22Rv1 (cell line): Measurements from ENCODE around the gene BCAS1.

ENCODE experiments used
- H3K27ac ChIP-seq: fragments of 450-650 bp; 2 replicates; pipeline ENCODE4 v1.5.1; 2017
- CTCF ChIP-seq: fragments of 450-650 bp; IDR thresholded peaks from 2 replicates; pipeline ENCODE4 v1.5.1; 2017; ENCODE audit warnings: mild to moderate bottlenecking
- ZFX ChIP-seq: fragments of 450-650 bp; IDR thresholded peaks from 2 replicates; pipeline ENCODE4 v1.6.1; 2017; ENCODE audit warnings: antibody characterized with exemption, borderline replicate concordance

BCAS1 gene

GRCh38 chr20:53942973-53943372 lies 127.4 kb downstream of the BCAS1 start:
- TF ChIP-seq ZFX (no peak), CTCF (no peak)
- no peak overlapping the region for H3K27ac ChIP-seq

GRCh38 chr20:53942472-53942816 lies 128.0 kb downstream of the BCAS1 start:
- H3K27ac ChIP-seq = no peak overlapping the region
- TF ChIP-seq ZFX = no peak
- TF ChIP-seq CTCF = no peak

- H3K27ac ChIP-seq = no peak overlapping the region
- TF ChIP-seq ZFX = no peak
- no peak for TF ChIP-seq CTCF
Observed at GRCh38 chr20:53941680-53942471, 128.5 kb downstream of the BCAS1 start.

- TF ChIP-seq ZFX (no peak), CTCF (no peak)
- H3K27ac ChIP-seq = no peak overlapping the region
Observed at GRCh38 chr20:53940907-53941545, 129.4 kb downstream of the BCAS1 start.

- TF ChIP-seq ZFX (no peak), CTCF (no peak)
- H3K27ac ChIP-seq = no peak overlapping the region
Observed at GRCh38 chr20:53940360-53940702, 130.1 kb downstream of the BCAS1 start.

GRCh38 chr20:53939572-53940359 lies 130.6 kb downstream of the BCAS1 start:
- no peak overlapping the region for H3K27ac ChIP-seq
- TF ChIP-seq ZFX = no peak
- TF ChIP-seq CTCF = peak; percentile 85

- TF ChIP-seq CTCF (no peak), ZFX (no peak)
- no peak overlapping the region for H3K27ac ChIP-seq
Observed at GRCh38 chr20:53939190-53939571, 131.2 kb downstream of the BCAS1 start.
